PC-9 (cell line): ENCODE measurements around the gene SCLY. TPM values are rescaled to one million over a fixed set of nuclear protein-coding genes. Genes with fewer than 3 reads are reported as not detected.

ENCODE experiments used
- BruUV-seq: library from RNA; stranded (reverse); fragments of 400-500 nt; replicated peaks from 2 replicates; lab custom pipeline; 2021; lab: Mats Ljungman, UMichigan
- CTCF ChIA-PET: fragments of 300-600 bp; sonication (Branson Sonifier 250); formaldehyde crosslinking; loops from one replicate; lab custom pipeline; 2022; ENCODE audit warnings: antibody characterized with exemption; lab: Charles Lee
- POLR2A ChIA-PET: fragments of 300-600 bp; sonication (Branson Sonifier 250); formaldehyde crosslinking; loops from one replicate; lab custom pipeline; 2022; ENCODE audit warnings: antibody characterized with exemption; ENCODE audit not compliant: unreplicated experiment; lab: Charles Lee
- DNase-seq, 2 experiments: peaks; one replicate each; pipeline versions ENCODE4 v3.0.0 to v3.0.0-alpha.2; 2015 to 2022; ENCODE audit warnings: mixed read lengths in 1 of 2
- H2AFZ ChIP-seq: fragments of 200-600 bp; sonication (generic); 2 replicates; pipeline ENCODE4 v1.8.1; 2017; ENCODE audit warnings: antibody characterized with exemption
- H3F3A ChIP-seq: fragments of 200-600 bp; sonication (generic); 2 replicates; pipeline ENCODE4 v1.8.1; 2017; ENCODE audit warnings: antibody characterized with exemption, mild to moderate bottlenecking, low read depth; ENCODE audit not compliant: insufficient read depth
- H3K27ac ChIP-seq: fragments of 200-600 bp; sonication (generic); 2 replicates; pipeline ENCODE4 v1.6.1; 2016; ENCODE audit warnings: mixed run types
- H3K27me3 ChIP-seq: fragments of 200-600 bp; sonication (generic); 2 replicates; pipeline ENCODE4 v1.6.1; 2016; ENCODE audit warnings: low read depth, mixed run types; ENCODE audit not compliant: insufficient read depth
- H3K36me3 ChIP-seq: fragments of 200-600 bp; sonication (generic); 2 replicates; pipeline ENCODE4 v1.6.1; 2016; ENCODE audit warnings: low read depth, mixed run types
- H3K4me1 ChIP-seq: fragments of 200-600 bp; sonication (generic); replicated peaks from 2 replicates; pipeline ENCODE4 v1.6.1; 2016; ENCODE audit warnings: mixed run types; ENCODE audit not compliant: insufficient read depth
- H3K4me2 ChIP-seq: fragments of 200-600 bp; sonication (generic); 2 replicates; pipeline ENCODE4 v1.6.1; 2017; ENCODE audit warnings: mixed run types
- H3K4me3 ChIP-seq: fragments of 200-600 bp; sonication (generic); 2 replicates; pipeline ENCODE4 v1.6.1; 2016; ENCODE audit warnings: mixed run types
- H3K79me2 ChIP-seq: fragments of 200-600 bp; sonication (generic); 2 replicates; pipeline ENCODE4 v1.6.1; 2017; ENCODE audit warnings: low read depth, mixed run types
- H3K9me2 ChIP-seq: fragments of 200-600 bp; sonication (generic); 2 replicates; pipeline ENCODE4 v1.8.1; 2017; ENCODE audit warnings: mild to moderate bottlenecking; ENCODE audit not compliant: insufficient read depth
- H3K9me3 ChIP-seq: fragments of 200-600 bp; sonication (generic); 2 replicates; pipeline ENCODE4 v1.8.1; 2016; ENCODE audit warnings: low read depth; ENCODE audit not compliant: insufficient read depth
- H4K20me1 ChIP-seq: fragments of 200-600 bp; sonication (generic); 2 replicates; pipeline ENCODE4 v1.8.1; 2017; ENCODE audit not compliant: insufficient read depth
- CTCF ChIP-seq: fragments of 200-600 bp; sonication (generic); conservative IDR thresholded peaks from 2 replicates; pipeline ENCODE4 v1.6.1; 2017; ENCODE audit warnings: mixed run types, antibody characterized with exemption, mild to moderate bottlenecking, moderate library complexity
- EZH2 ChIP-seq: fragments of 200-600 bp; sonication (generic); IDR thresholded peaks from 2 replicates; pipeline ENCODE4 v1.8.0; 2017; ENCODE audit warnings: antibody characterized with exemption, low read depth
- intact Hi-C: fragments of 100-400 bp; cut with micrococcal nuclease; formaldehyde crosslinking; loops from one replicate; pipeline ENCODE4 v1.10.0; 2022; ENCODE audit not compliant: unreplicated experiment
- total RNA-seq: library from RNA; stranded (reverse); gene quantifications from 2 replicates; pipeline ENCODE4 v1.2.3, GENCODE V29; 2021

Gene SCLY
- total RNA-seq, 1 experiment from 2014 or later = 40.0 TPM

- Histone ChIP-seq H3K4me1 (peaks cover 13% of the 10 kb centered on the region), H4K20me1 (no peaks in the 10 kb centered on the region), H2AFZ (no peak overlapping the region), H3F3A (peaks cover 14% of the 10 kb centered on the region), H3K79me2 (no peaks in the 10 kb centered on the region), H3K9me2 (no peaks in the 10 kb centered on the region), H3K27ac (no peak overlapping the region), H3K4me3 (no peak overlapping the region), H3K36me3 (no peaks in the 10 kb centered on the region), H3K27me3 (no peaks in the 10 kb centered on the region), H3K9me3 (no peaks in the 10 kb centered on the region), H3K4me2 (no peak overlapping the region)
- TF ChIP-seq EZH2 (no peak), CTCF (no peak)
- no TSS peak for BruUV-seq
- DNase-seq = no peak
- intact Hi-C loops = loop anchor here (10.0 kb wide), 1 partner anchor 96 kb away; the partner anchor contains the start of gene HES6
- ChIA-PET POLR2A (no interaction called here), CTCF (no interaction called here)
Observed at GRCh38 chr2:238148981-238149380, 88.2 kb downstream of the SCLY start.

Other genes with a start within 250 kb of the SCLY start
- gene RAMP1, start 201.4 kb upstream of the SCLY start, total RNA-seq = 48.5 and 48.7 TPM in 2 replicates
- gene UBE2F, start 94.0 kb upstream of the SCLY start, total RNA-seq = 76.7 and 103 TPM in 2 replicates
- 1.1 and 2.2 TPM in 2 replicates for gene ESPNL, start 39.3 kb downstream of the SCLY start, total RNA-seq
- 0.80 and 1.2 TPM in 2 replicates for gene KLHL30, start 77.7 kb downstream of the SCLY start, total RNA-seq
- gene ERFE, start 98.0 kb downstream of the SCLY start, total RNA-seq = 9.7 and 18.3 TPM in 2 replicates
- 55.6 and 65.2 TPM in 2 replicates for gene ILKAP, start 142.7 kb downstream of the SCLY start, total RNA-seq
- 8.4 and 14.3 TPM in 2 replicates for gene HES6, start 179.0 kb downstream of the SCLY start, total RNA-seq
- gene PER2, start 227.6 kb downstream of the SCLY start, total RNA-seq = 18.9 and 22.9 TPM in 2 replicates